K562 (cell line): ENCODE results near the gene CHTOP. TPM values are rescaled to one million over a fixed set of nuclear protein-coding genes. Genes with fewer than 3 reads are reported as not detected.

Experiments
- CBX3 ChIP-seq, 2 experiments: IDR thresholded peaks; 1 replicate in 1 of 2; 2 replicates in 1 of 2; pipeline ENCODE4 v1.6.1; 2012; ENCODE audit warnings: inconsistent platforms in 2 of 2, low read length in 2 of 2, borderline replicate concordance in 1 of 2, control low read depth in 1 of 2
- E2F5 ChIP-seq: sonication (generic); formaldehyde crosslinking; IDR thresholded peaks from 2 replicates; pipeline ENCODE4 v1.8.0; 2022; ENCODE audit warnings: mild to moderate bottlenecking, missing genetic modification reagents
- GATAD2A ChIP-seq: fragments of 450-650 bp; IDR thresholded peaks from 2 replicates; pipeline ENCODE4 v1.6.1; 2017
- HBP1 ChIP-seq: fragments of 450-650 bp; formaldehyde crosslinking; IDR thresholded peaks from 2 replicates; pipeline ENCODE4 v1.4.0; 2022; ENCODE audit warnings: missing genetic modification characterization
- MECOM ChIP-seq: fragments of 250-450 bp; sonication (Bioruptor Pico); IDR thresholded peaks from 2 replicates; pipeline ENCODE4 v1.8.0; 2022; ENCODE audit warnings: inconsistent platforms
- NCOA6 ChIP-seq: fragments of 450-650 bp; IDR thresholded peaks from 2 replicates; pipeline ENCODE4 v1.6.1; 2017; ENCODE audit warnings: mild to moderate bottlenecking
- NR2C2 ChIP-seq, 2 experiments: fragments of 200-800 bp in 1 of 2; sonication (Bioruptor generic) in 1 of 2; sonication (generic) in 1 of 2; formaldehyde crosslinking in 1 of 2; IDR thresholded peaks; 2 replicates each; pipeline versions ENCODE4 v1.6.1 to v1.8.0; 2016 to 2022; ENCODE audit warnings: mild to moderate bottlenecking in 1 of 2, missing compliant biosample characterization in 1 of 2, missing genetic modification characterization in 1 of 2, missing genetic modification reagents in 1 of 2
- PRMT5 ChIP-seq: sonication (generic); formaldehyde crosslinking; IDR thresholded peaks from 2 replicates; pipeline ENCODE4 v1.5.0; 2020; ENCODE audit warnings: missing genetic modification reagents
- RNF219 ChIP-seq: fragments of 250-450 bp; sonication (Bioruptor Pico); IDR thresholded peaks from 2 replicates; pipeline ENCODE4 v1.5.0; 2022; ENCODE audit warnings: mild to moderate bottlenecking
- SMARCA4 ChIP-seq: fragments of 450-650 bp; IDR thresholded peaks from 2 replicates; pipeline ENCODE4 v1.6.1; 2016
- SMARCC2 ChIP-seq: fragments of 450-650 bp; IDR thresholded peaks from 2 replicates; pipeline ENCODE4 v1.6.1; 2017; ENCODE audit warnings: antibody characterized with exemption, moderate library complexity, mild to moderate bottlenecking, low read depth
- SP1 ChIP-seq: sonication (generic); formaldehyde crosslinking; IDR thresholded peaks from 2 replicates; pipeline ENCODE4 v1.8.1; 2022; ENCODE audit warnings: mild to moderate bottlenecking, missing genetic modification reagents
- SUPT5H ChIP-seq: fragments of 450-650 bp; IDR thresholded peaks from 2 replicates; pipeline ENCODE4 v1.6.1; 2016
- TARDBP ChIP-seq: fragments of 450-650 bp; IDR thresholded peaks from 2 replicates; pipeline ENCODE4 v1.6.1; 2016
- VEZF1 ChIP-seq: fragments of 200-800 bp; sonication (Bioruptor generic); IDR thresholded peaks from 2 replicates; pipeline ENCODE4 v1.6.1; 2017; ENCODE audit warnings: missing genetic modification characterization, missing compliant biosample characterization
- ZNF165 ChIP-seq: fragments of 250-450 bp; sonication (Bioruptor Pico); IDR thresholded peaks from 2 replicates; pipeline ENCODE4 v1.4.0; 2020; ENCODE audit warnings: borderline replicate concordance
- ZNF511 ChIP-seq: sonication (generic); formaldehyde crosslinking; IDR thresholded peaks from 2 replicates; pipeline ENCODE4 v1.8.0; 2022; ENCODE audit warnings: mild to moderate bottlenecking, missing genetic modification reagents
- ZNF639 ChIP-seq, 2 experiments: fragments of 200-800 bp in 1 of 2; sonication (Bioruptor generic) in 1 of 2; sonication (generic) in 1 of 2; formaldehyde crosslinking in 1 of 2; IDR thresholded peaks in 1 of 2; conservative IDR thresholded peaks in 1 of 2; 2 replicates each; pipeline versions ENCODE4 v1.5.0 to v1.6.1; 2016 to 2020; ENCODE audit warnings: missing compliant biosample characterization in 1 of 2, missing genetic modification characterization in 1 of 2, missing genetic modification reagents in 1 of 2
- polyA plus RNA-seq, 8 experiments: library from polyadenylated mRNA; depleted of rRNA in 4 of 8; stranded (reverse) in 5 of 8; unstranded in 3 of 8; fragments of >200 nt; fragmentation: Nextera tagmentation in 2 of 8; fragmentation: Illumina TruSeq in 1 of 8; extraction: Ambion mirVana in 2 of 8; extraction: Trizol in 1 of 8; gene quantifications; 2 replicates each; pipeline versions ENCODE4 v1.2.1 to v1.2.3, GENCODE V29; 2011 to 2014; ENCODE audit warnings: inconsistent platforms in 1 of 8, missing spikeins in 1 of 8
- total RNA-seq, 7 experiments: library from RNA; depleted of rRNA in 6 of 7; stranded (reverse); fragments of >200 nt in 6 of 7; fragmentation: Illumina TruSeq in 2 of 7; extraction: Trizol in 2 of 7; gene quantifications; 2 replicates each; pipeline versions ENCODE4 v1.2.1 to v1.2.3, GENCODE V29; 2011 to 2021; ENCODE audit warnings: low replicate concordance in 1 of 7

CHTOP gene
- total and polyA plus RNA-seq, 9 of the 15 experiments (the other 6 are each of a cell fraction or from before 2014, with no cell fraction given): 10.2 to 91.8 (median 60.8) TPM

- TF ChIP-seq SP1 (CRISPR knock-in tag) (peak; percentile 67; the same call in 1 of the 2 replicates), MECOM (CRISPR knock-in tag) (peak; percentile 56; the same call in 1 of the 2 replicates), VEZF1 (CRISPR knock-in tag) (peak; percentile 61), NR2C2 (CRISPR knock-in tag; IDR thresholded peaks at IDR 0.05) (peak; percentile 83), NR2C2 (tag; IDR thresholded peaks at IDR 0.05) (peak; percentile 94), HBP1 (no peak), PRMT5 (CRISPR knock-in tag) (no peak), SUPT5H (0 out of 2 replicates have a peak, but pooled peaks have one; percentile 39), RNF219 (CRISPR knock-in tag) (no peak), ZNF511 (CRISPR knock-in tag) (no peak), SMARCA4 (peak; percentile 78), ZNF639 (CRISPR knock-in tag; conservative IDR thresholded peaks at IDR 0.05 in 1 of 2, IDR thresholded peaks at IDR 0.05 in 1 of 2) (peak in 1 of 2 experiments; percentile 59; a peak in 1 of 4 replicates), GATAD2A (0 out of 2 replicates have a peak, but pooled peaks have one; percentile 21), E2F5 (CRISPR knock-in tag) (no peak), SMARCC2 (peak; percentile 54; the same call in 1 of the 2 replicates), CBX3 (IDR thresholded peaks at IDR 0.05; ENCODE audit: borderline replicate concordance in 1 of 2, low read length in 2 of 2) (no peak), NCOA6 (no peak), TARDBP (no peak), ZNF165 (CRISPR knock-in tag) (no peak)
Observed at GRCh38 chr1:153608742-153609584, 24.9 kb upstream of the CHTOP start (continued).
